ENCODE data around the gene DDIT3.

DDIT3 gene

DNA sequence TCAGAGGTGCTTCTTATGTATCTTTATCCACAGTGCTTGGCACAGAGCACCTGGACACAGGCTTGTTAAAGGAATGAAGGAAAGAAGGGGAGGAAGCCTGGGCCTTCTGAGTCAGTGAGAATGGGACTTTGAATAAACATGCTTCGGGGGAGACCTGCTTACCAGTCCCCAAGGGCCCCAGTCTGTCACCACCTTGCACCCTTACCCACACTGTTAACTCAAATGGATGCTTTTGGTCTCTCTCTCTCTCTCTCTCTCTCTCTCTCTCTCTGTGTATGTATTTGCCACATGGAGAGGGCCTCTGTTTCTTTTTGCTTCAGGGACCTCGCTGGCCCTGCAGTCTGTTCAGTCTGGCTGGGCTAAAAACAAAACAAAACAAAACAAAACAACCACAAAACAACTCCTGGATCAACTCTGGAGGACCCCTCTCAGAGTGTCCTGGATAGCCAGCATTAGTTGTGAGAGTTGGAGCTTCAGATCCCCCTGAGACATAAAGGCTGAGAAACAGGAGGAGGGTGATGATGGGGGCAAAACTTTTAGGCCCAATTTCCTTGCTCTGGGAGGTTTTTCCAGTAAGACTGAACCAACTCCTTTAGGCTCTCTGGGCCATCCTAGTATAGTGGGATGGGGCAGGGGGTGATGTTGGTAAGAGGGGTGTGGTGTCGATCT, 31.5 kb upstream of the DDIT3 start:
- no peak overlapping the region for H3K4me3 Mint-ChIP-seq
- H3K27me3 Mint-ChIP-seq, result peaks cover 54% of the 10 kb centered on the region
- no peaks in the 10 kb centered on the region for H3K9me3 Mint-ChIP-seq
- intact Hi-C loops (cut with micrococcal nuclease), result no loop called here
- H3K4me1 Mint-ChIP-seq (ENCODE audit: low read depth), result peaks cover 31% of the 10 kb centered on the region
- H3K27ac Mint-ChIP-seq, result no peak overlapping the region
- H3K36me3 Mint-ChIP-seq (ENCODE audit: low read depth), result peaks cover 3% of the 10 kb centered on the region

DNA sequence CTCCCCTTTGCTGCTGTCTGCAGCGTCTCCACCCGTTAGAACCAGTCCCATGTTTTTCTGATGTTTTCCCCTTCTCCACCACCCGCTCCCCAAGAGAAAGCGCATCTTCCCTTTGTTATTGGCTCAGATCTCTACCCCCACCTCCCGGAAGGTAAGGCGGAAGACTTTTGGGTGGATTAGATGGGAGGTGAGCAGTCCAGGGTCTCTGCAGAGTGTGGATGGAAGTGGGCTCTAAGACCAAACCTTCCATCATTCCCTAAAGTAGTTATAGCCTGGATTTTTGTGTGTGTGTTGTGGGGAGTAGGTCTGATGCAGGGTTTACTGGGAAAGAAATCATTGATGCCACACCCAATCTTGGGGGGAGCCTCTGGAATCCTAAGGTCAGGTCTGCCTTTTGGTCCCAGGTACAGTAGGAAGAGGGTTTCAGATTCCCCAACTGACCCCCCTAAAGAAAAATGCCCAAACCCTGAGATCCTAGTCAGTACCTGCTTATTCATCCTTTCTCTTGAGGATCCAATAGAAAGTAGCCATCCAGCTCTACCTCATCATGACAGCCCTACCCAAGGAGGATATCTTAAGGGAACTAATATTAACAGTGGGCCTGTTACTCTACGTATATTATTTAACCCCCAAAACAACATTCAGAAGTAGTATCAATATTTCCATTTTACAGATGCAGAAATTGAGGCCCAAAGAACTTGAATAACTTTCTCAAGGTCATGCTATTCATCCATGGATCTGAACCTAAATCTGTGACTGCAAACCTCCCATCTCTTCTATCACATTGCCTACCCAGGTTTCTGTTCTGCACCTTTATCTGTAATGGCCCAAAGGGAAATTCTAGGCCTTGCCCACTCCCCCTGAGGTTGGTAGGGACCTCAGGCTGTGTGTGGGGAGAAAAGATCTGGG, 30.6 kb upstream of the DDIT3 start:
- H3K4me1 Mint-ChIP-seq (ENCODE audit: low read depth), result peaks cover 37% of the 10 kb centered on the region
- H3K36me3 Mint-ChIP-seq (ENCODE audit: low read depth), result peaks cover 9% of the 10 kb centered on the region
- intact Hi-C loops (cut with micrococcal nuclease), result no loop called here

DNA sequence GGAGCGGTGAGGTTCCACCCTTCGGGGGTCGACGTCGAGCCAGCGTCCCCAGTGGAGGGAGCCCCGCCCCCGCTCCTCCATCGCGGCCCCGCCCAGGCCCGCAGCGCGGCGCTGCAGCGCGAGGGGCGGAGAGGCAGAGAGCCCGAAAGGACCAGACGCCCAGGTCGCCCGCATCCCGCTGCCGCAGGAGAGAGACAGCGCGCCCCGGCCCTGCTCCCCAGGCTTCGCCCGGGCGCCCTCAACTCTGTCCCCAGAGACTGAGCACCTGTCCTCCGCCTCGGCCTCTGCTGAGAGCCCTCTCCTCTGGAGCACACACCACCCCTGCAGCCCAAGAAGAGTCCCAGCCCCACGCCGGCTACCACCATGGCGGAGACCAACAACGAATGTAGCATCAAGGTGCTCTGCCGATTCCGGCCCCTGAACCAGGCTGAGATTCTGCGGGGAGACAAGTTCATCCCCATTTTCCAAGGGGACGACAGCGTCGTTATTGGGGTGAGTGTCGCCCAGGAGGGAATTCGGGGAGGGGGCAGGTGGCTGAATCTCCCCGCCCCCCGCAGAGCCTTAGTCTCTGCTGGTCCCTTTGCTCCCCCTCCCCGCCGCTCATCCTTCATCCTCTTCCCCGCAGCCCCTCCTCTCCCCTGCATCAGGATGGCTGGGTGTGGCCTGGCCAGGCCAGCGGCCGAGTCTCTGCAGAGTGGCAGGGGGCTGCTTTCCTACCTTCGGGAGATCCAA, 29.8 kb upstream of the DDIT3 start, which contains the start of gene KIF5A:
Gene KIF5A (plus strand): TSS at position 136 of the 732 bp plus-strand sequence. CDS start 228 bp downstream, at position 364.
- no peak within 1 kb of the TSS for H3K27ac Mint-ChIP-seq
- intact Hi-C loops (cut with micrococcal nuclease), result loop anchor here (5.0 kb wide), 1 partner anchor 202 kb away; the partner anchor contains the start of gene CDK4

More for the DNA sequence above, 30.6 kb upstream of the DDIT3 start:
- Mint-ChIP-seq H3K4me3 (no peak overlapping the region), H3K27me3 (peaks cover 53% of the 10 kb centered on the region), H3K9me3 (no peaks in the 10 kb centered on the region), H3K27ac (no peak overlapping the region)

GRCh38 chr12:57549203-57549908, 29.0 kb upstream of the DDIT3 start:
- H3K4me3 Mint-ChIP-seq, result peak overlapping the region; percentile 66
- intact Hi-C loops (cut with micrococcal nuclease), result loop anchor here (5.0 kb wide), 1 partner anchor 203 kb away; the partner anchor contains the start of gene CDK4
- H3K4me1 Mint-ChIP-seq (ENCODE audit: low read depth), result peaks cover 51% of the 10 kb centered on the region
- H3K36me3 Mint-ChIP-seq (ENCODE audit: low read depth), result peaks cover 20% of the 10 kb centered on the region
- peaks cover 48% of the 10 kb centered on the region for H3K27me3 Mint-ChIP-seq
- H3K27ac Mint-ChIP-seq, result no peak overlapping the region
- H3K9me3 Mint-ChIP-seq, result no peaks in the 10 kb centered on the region

More for the DNA sequence above, 29.8 kb upstream of the DDIT3 start, which contains the start of gene KIF5A:
- peak within 1 kb of the TSS; percentile 66 for H3K4me3 Mint-ChIP-seq
- H3K27me3 Mint-ChIP-seq, result peaks cover 53% of the 10 kb centered on the region
- H3K36me3 Mint-ChIP-seq (ENCODE audit: low read depth), result peaks cover 14% of the 10 kb centered on the region
- H3K4me1 Mint-ChIP-seq (ENCODE audit: low read depth), result peaks cover 45% of the 10 kb centered on the region
- no peaks in the 10 kb centered on the region for H3K9me3 Mint-ChIP-seq

DNA sequence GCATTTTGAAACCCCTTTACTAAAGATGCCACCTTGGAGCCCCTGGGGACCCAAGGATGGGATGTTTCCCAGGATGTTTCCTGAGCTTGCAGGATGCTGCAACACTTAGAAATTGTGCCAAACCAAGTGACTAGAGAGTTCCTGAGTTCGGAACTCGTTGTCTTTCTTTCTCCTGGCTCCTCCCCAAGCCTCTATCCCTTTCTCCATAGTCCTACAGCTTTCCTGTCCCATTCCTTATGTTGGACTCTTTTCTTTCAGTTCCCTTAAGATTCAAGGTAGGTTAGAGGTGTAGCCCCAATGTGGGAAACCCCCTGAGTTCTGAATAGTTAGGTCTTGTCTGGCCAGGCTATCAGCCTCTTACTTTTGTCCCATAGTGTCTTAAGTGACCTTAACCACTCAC, 28.2 kb upstream of the DDIT3 start:
- Mint-ChIP-seq H3K27me3 (peaks cover 44% of the 10 kb centered on the region), H3K4me1 (ENCODE audit: low read depth) (peaks cover 56% of the 10 kb centered on the region), H3K9me3 (no peaks in the 10 kb centered on the region), H3K27ac (no peak overlapping the region), H3K36me3 (ENCODE audit: low read depth) (peaks cover 20% of the 10 kb centered on the region), H3K4me3 (no peak overlapping the region)
- intact Hi-C loops (cut with micrococcal nuclease), result loop anchor here (5.0 kb wide), 1 partner anchor 204 kb away; the partner anchor contains the start of gene CDK4

DNA sequence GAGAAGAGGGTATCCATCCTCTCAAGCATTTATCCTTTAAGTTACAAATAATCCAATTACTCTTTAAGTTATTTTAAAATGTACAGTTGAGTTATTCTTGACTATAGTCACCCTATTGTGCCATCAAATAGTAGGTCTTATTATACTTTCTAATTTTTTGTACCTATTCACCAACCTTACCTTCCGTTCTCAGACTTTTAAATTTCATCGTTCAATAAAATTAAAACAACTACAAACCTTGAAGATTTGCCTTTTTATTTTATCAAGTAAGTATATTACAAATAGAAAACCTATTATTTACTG, 27.6 kb upstream of the DDIT3 start:
- H3K4me1 Mint-ChIP-seq (ENCODE audit: low read depth), result peaks cover 57% of the 10 kb centered on the region
- intact Hi-C loops (cut with micrococcal nuclease), result loop anchor here (5.0 kb wide), 1 partner anchor 204 kb away; the partner anchor contains the start of gene CDK4
- H3K27me3 Mint-ChIP-seq, result peaks cover 41% of the 10 kb centered on the region
- no peak overlapping the region for H3K4me3 Mint-ChIP-seq
- H3K9me3 Mint-ChIP-seq, result no peaks in the 10 kb centered on the region
- no peak overlapping the region for H3K27ac Mint-ChIP-seq
- H3K36me3 Mint-ChIP-seq (ENCODE audit: low read depth), result peaks cover 25% of the 10 kb centered on the region

- Mint-ChIP-seq H3K4me1 (ENCODE audit: low read depth) (peaks cover 57% of the 10 kb centered on the region), H3K27me3 (peaks cover 38% of the 10 kb centered on the region), H3K4me3 (peak overlapping the region; percentile 91), H3K36me3 (ENCODE audit: low read depth) (peaks cover 30% of the 10 kb centered on the region), H3K9me3 (no peaks in the 10 kb centered on the region), H3K27ac (peak overlapping the region; percentile 91)
- intact Hi-C loops (cut with micrococcal nuclease), result loop anchor here (1.0 to 5.0 kb wide), 3 partner anchors 24 to 205 kb away; partner anchors contain the start of gene CDK4
Observed at GRCh38 chr12:57547288-57548012, 27.1 kb upstream of the DDIT3 start.

GRCh38 chr12:57546438-57547287, 26.3 kb upstream of the DDIT3 start, which contains the start of gene DCTN2:
Gene DCTN2 (minus strand): TSS chr12:57547192. CDS start chr12:57547063, 129 bp downstream.
- H3K27me3 Mint-ChIP-seq, result peaks cover 34% of the 10 kb centered on the region
- peak within 1 kb of the TSS; percentile 91 for H3K4me3 Mint-ChIP-seq
- peaks cover 57% of the 10 kb centered on the region for H3K4me1 Mint-ChIP-seq (ENCODE audit: low read depth)
- peak within 1 kb of the TSS; percentile 91 for H3K27ac Mint-ChIP-seq
- no peaks in the 10 kb centered on the region for H3K9me3 Mint-ChIP-seq
- intact Hi-C loops (cut with micrococcal nuclease), result loop anchor here (1.0 to 5.0 kb wide), 3 partner anchors 23 to 206 kb away; partner anchors contain the start of gene CDK4
- H3K36me3 Mint-ChIP-seq (ENCODE audit: low read depth), result peaks cover 38% of the 10 kb centered on the region

- intact Hi-C loops (cut with micrococcal nuclease), result loop anchor here (5.0 kb wide), 1 partner anchor 206 kb away; the partner anchor contains the start of gene CDK4
- Mint-ChIP-seq H3K27ac (peak overlapping the region; percentile 91), H3K27me3 (peaks cover 27% of the 10 kb centered on the region), H3K9me3 (no peaks in the 10 kb centered on the region), H3K4me1 (ENCODE audit: low read depth) (peaks cover 57% of the 10 kb centered on the region), H3K36me3 (ENCODE audit: low read depth) (peaks cover 45% of the 10 kb centered on the region), H3K4me3 (peak overlapping the region; percentile 91)
Observed at GRCh38 chr12:57545809-57546437, 25.6 kb upstream of the DDIT3 start.

DNA sequence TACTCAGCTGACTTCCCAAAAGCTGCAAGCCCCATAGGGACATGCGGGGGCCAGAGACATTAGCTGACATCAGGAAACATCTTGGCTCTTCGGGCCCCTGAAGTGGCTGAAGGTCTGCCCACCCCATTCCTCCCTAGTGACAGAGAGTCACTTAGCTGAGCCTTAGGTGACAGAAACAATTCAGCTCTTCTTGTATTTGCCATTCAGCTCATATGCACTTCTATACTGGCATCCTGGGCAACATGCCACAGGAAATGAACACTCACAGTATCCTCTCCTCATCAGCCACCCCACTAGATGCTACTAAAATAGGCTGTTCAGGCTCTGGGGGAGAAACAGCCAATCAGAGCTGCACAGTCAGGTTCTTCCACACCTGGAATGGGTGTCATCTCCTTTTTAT, 23.3 kb upstream of the DDIT3 start:
- no peak overlapping the region for H3K27ac Mint-ChIP-seq

GRCh38 chr12:57541717-57542116, 21.4 kb upstream of the DDIT3 start:
- H3K4me3 Mint-ChIP-seq, result no peak overlapping the region
- peaks cover 31% of the 10 kb centered on the region for H3K4me1 Mint-ChIP-seq (ENCODE audit: low read depth)
- H3K9me3 Mint-ChIP-seq, result no peaks in the 10 kb centered on the region
- H3K27me3 Mint-ChIP-seq, result no peaks in the 10 kb centered on the region
- intact Hi-C loops (cut with micrococcal nuclease), result no loop called here
- H3K27ac Mint-ChIP-seq, result no peak overlapping the region
- peaks cover 84% of the 10 kb centered on the region for H3K36me3 Mint-ChIP-seq (ENCODE audit: low read depth)

More for the DNA sequence above, 23.3 kb upstream of the DDIT3 start:
- Mint-ChIP-seq H3K36me3 (ENCODE audit: low read depth) (peaks cover 69% of the 10 kb centered on the region), H3K9me3 (no peaks in the 10 kb centered on the region), H3K4me3 (no peak overlapping the region), H3K4me1 (ENCODE audit: low read depth) (peaks cover 40% of the 10 kb centered on the region), H3K27me3 (peaks cover 4% of the 10 kb centered on the region)
- intact Hi-C loops (cut with micrococcal nuclease), result no loop called here
